ENCODE results near the gene AP4M1.

The AP4M1 gene

GRCh38 chr7:100119970-100120732, 18.7 kb downstream of the AP4M1 start:
- peak overlapping the region; percentile 81 to 91 (median 88) for H3K4me2 ChIP-seq
- no peaks in the 10 kb centered on the region for H3K9me3 ChIP-seq (replicated peaks in 1 of 11)
- peak overlapping the region; percentile 77 to 94 (median 89) for H3K9ac ChIP-seq
- no peaks in the 10 kb centered on the region for H3K27me3 ChIP-seq
- peak overlapping the region in 10 of 11 experiments; percentile 87 to 96 (median 92); a peak in 21 of 22 replicates for H3K27ac ChIP-seq
- no peaks in the 10 kb centered on the region for H4K20me1 ChIP-seq
- TF ChIP-seq Cebpa-rat (IDR thresholded peaks at IDR 0.05): no peak
- peaks cover 29 to 51% (median 36%) of the 10 kb centered on the region in 10 experiments for H3K4me1 ChIP-seq
- peak overlapping the region; percentile 77 to 95 (median 84) for H3K4me3 ChIP-seq
- peaks cover 0 to 32% (median 8%) of the 10 kb centered on the region in 11 experiments; a peak in 12 of 22 replicates for H3K36me3 ChIP-seq

GRCh38 chr7:100120733-100121036, 19.2 kb downstream of the AP4M1 start:
- Histone ChIP-seq H3K27me3 (no peaks in the 10 kb centered on the region), H3K4me1 (peaks cover 35 to 57% (median 41%) of the 10 kb centered on the region in 10 experiments), H3K9me3 (replicated peaks in 1 of 11) (no peaks in the 10 kb centered on the region), H3K4me3 (peak overlapping the region; percentile 77 to 95 (median 84); a peak in 19 of 20 replicates), H3K9ac (peak overlapping the region; percentile 77 to 94 (median 89); a peak in 21 of 22 replicates), H4K20me1 (no peaks in the 10 kb centered on the region), H3K36me3 (peaks cover 0 to 27% (median 6%) of the 10 kb centered on the region in 11 experiments; a peak in 11 of 22 replicates), H3K27ac (peak overlapping the region in 10 of 11 experiments; percentile 87 to 96 (median 92); a peak in 14 of 22 replicates), H3K4me2 (peak overlapping the region; percentile 81 to 91 (median 88))
- TF ChIP-seq Cebpa-rat (IDR thresholded peaks at IDR 0.05): no peak

DNA sequence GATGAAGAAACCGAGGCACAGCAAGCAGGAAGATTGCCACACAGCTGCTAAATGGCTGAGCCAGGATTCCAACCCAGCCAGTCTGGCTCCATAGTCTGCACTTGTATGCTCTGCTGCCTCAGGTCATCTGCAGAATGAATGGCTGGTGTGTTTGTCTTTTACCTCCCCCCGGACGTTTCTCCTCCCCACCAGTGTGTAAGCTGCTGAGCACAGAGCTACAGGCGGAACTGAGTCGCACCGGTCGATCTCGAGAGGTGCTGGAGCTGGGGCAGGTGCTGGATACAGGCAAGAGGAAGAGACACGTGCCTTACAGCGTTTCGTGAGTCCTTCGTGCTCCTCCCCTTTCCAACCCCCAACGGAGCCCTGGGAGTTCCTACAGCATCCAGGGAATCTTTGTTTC, 20.6 kb downstream of the AP4M1 start:
- Histone ChIP-seq H3K4me1 (peaks cover 42 to 63% (median 50%) of the 10 kb centered on the region in 10 experiments), H3K9ac (no peak overlapping the region), H3K36me3 (peaks cover 0 to 18% (median 6%) of the 10 kb centered on the region in 11 experiments; a peak in 10 of 22 replicates), H4K20me1 (no peaks in the 10 kb centered on the region), H3K27ac (no peak overlapping the region), H3K9me3 (replicated peaks in 1 of 11) (no peaks in the 10 kb centered on the region), H3K4me2 (no peak overlapping the region), H3K27me3 (no peaks in the 10 kb centered on the region), H3K4me3 (no peak overlapping the region)
- no peak for TF ChIP-seq Cebpa-rat (IDR thresholded peaks at IDR 0.05)

DNA sequence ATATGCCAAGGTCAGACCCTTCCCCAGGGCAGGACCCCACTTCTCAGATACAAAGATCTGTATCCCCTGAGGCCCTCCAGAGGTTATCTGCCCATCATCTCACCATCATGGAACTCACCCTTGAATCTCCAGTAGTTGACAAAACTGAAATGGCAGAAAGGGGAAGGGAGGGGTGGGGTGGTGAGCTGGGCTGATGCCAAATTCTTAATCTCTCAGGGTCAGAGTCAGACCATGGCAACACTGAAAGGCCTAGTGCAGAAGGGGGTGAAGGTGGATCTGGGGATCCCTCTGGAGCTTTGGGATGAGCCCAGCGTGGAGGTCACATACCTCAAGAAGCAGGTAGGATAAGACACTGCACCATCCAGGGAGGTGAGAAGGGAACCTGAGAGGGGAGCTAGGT, 21.1 kb downstream of the AP4M1 start:
- peaks cover 0 to 18% (median 6%) of the 10 kb centered on the region in 11 experiments; a peak in 10 of 22 replicates for H3K36me3 ChIP-seq
- H3K27me3 ChIP-seq: peaks cover 0 to 4% (median 3%) of the 10 kb centered on the region in 11 experiments; a peak in 11 of 22 replicates
- TF ChIP-seq Cebpa-rat (IDR thresholded peaks at IDR 0.05): no peak
- H3K4me2 ChIP-seq: no peak overlapping the region
- no peak overlapping the region for H3K27ac ChIP-seq
- H3K4me1 ChIP-seq: peaks cover 42 to 63% (median 52%) of the 10 kb centered on the region in 10 experiments
- H3K9me3 ChIP-seq (replicated peaks in 1 of 11): no peaks in the 10 kb centered on the region
- no peak overlapping the region for H3K4me3 ChIP-seq
- H4K20me1 ChIP-seq: no peaks in the 10 kb centered on the region
- H3K9ac ChIP-seq: no peak overlapping the region

GRCh38 chr7:100124301-100125230, 23.1 kb downstream of the AP4M1 start:
- TF ChIP-seq Cebpa-rat (IDR thresholded peaks at IDR 0.05): no peak
- Histone ChIP-seq H3K27ac (peak overlapping the region in 3 of 11 experiments; percentile 6 to 26 (median 26); a peak in 5 of 22 replicates), H3K4me1 (peaks cover 46 to 64% (median 57%) of the 10 kb centered on the region in 10 experiments), H4K20me1 (no peaks in the 10 kb centered on the region), H3K9ac (peak overlapping the region in 1 of 11 experiments; percentile 2; a peak in 1 of 22 replicates), H3K36me3 (peaks cover 0 to 18% (median 6%) of the 10 kb centered on the region in 11 experiments; a peak in 10 of 22 replicates), H3K27me3 (peaks cover 4 to 24% (median 20%) of the 10 kb centered on the region in 11 experiments; a peak in 12 of 22 replicates), H3K4me2 (peak overlapping the region; percentile 33 to 100 (median 99)), H3K9me3 (replicated peaks in 1 of 11) (no peaks in the 10 kb centered on the region), H3K4me3 (0 out of 20 replicates have a peak overlapping the region, but pooled peaks of 1 of the 10 experiments have one; percentile 17)

DNA sequence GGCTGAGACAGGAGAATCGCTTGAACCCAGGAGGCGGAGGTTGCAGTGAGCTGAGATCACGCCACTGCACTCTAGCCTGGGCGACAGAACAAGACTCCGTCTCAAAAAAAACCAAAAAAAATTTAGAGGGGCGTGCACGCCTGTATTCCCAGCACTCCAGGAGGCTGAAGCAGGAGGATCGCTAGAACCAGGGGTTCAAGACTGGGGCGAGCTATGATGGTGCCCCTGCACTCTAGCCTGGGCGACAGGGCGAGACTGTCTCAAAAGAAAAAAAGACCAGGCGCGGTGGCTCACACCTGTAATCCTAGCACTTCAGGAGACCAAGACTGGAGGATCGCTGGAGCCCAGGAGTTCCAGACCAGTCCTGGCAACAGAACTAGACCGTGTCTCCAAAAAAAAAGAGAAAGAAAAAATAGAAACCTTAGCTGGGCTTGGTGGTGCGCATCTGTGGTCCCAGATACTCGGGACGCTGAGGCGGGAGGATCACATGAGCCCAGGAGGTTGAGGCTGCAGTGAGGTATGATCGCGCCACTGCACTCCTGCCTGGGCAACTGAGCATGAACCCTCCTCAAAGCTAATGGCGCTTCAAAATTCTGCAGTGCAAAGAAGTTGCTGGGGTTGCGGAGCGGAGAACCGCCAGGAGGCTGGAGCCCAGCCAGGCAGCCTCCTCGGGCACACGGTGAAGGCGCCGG, 24.9 kb downstream of the AP4M1 start:
- Histone ChIP-seq H3K36me3 (peaks cover 0 to 18% (median 6%) of the 10 kb centered on the region in 11 experiments; a peak in 10 of 22 replicates), H3K4me2 (peak overlapping the region; percentile 89 to 100 (median 99)), H4K20me1 (no peaks in the 10 kb centered on the region), H3K9ac (peak overlapping the region; percentile 83 to 91 (median 86)), H3K4me3 (peak overlapping the region; percentile 66 to 91 (median 80)), H3K4me1 (peaks cover 40 to 57% (median 50%) of the 10 kb centered on the region in 10 experiments), H3K9me3 (replicated peaks in 1 of 11) (no peaks in the 10 kb centered on the region), H3K27me3 (peaks cover 4 to 26% (median 20%) of the 10 kb centered on the region in 11 experiments; a peak in 12 of 22 replicates), H3K27ac (peak overlapping the region; percentile 77 to 94 (median 87))
- TF ChIP-seq Cebpa-rat (IDR thresholded peaks at IDR 0.05): no peak

GRCh38 chr7:100126931-100127865, 25.8 kb downstream of the AP4M1 start, which contains the start of gene MBLAC1:
Gene MBLAC1, plus strand, starts transcription at chr7:100126967. Its CDS starts 429 bp downstream, at chr7:100127396.
- Histone ChIP-seq H3K36me3 (peaks cover 0 to 18% (median 6%) of the 10 kb centered on the region in 11 experiments; a peak in 10 of 22 replicates), H3K27ac (peak within 1 kb of the TSS; percentile 77 to 94 (median 87)), H3K9ac (peak within 1 kb of the TSS; percentile 83 to 91 (median 86)), H3K27me3 (peaks cover 4 to 26% (median 20%) of the 10 kb centered on the region in 11 experiments; a peak in 12 of 22 replicates), H3K4me2 (peak within 1 kb of the TSS; percentile 89 to 100 (median 99)), H3K4me1 (peaks cover 43 to 61% (median 50%) of the 10 kb centered on the region in 10 experiments), H4K20me1 (no peaks in the 10 kb centered on the region), H3K9me3 (replicated peaks in 1 of 11) (no peaks in the 10 kb centered on the region), H3K4me3 (peak within 1 kb of the TSS; percentile 66 to 91 (median 80))
- no peak for TF ChIP-seq Cebpa-rat (IDR thresholded peaks at IDR 0.05)
